Mesenchymal stem cell (in vitro differentiated cells and primary cell): ENCODE data around the gene SSPN.

Experiments used
- DNase-seq: peaks from one replicate; pipeline ENCODE4 v3.0.0-alpha.2; 2013
- H2AFZ ChIP-seq: one replicate; pipeline ENCODE4 v1.6.1; 2013; ENCODE audit warnings: low read depth, mild to moderate bottlenecking, control low read depth, inconsistent platforms, low read length, moderate library complexity
- H2AK5ac ChIP-seq: 2 replicates; pipeline ENCODE4 v1.6.1; 2013; ENCODE audit warnings: low read length, moderate library complexity, mild to moderate bottlenecking, inconsistent platforms; ENCODE audit not compliant: severe bottlenecking
- H2BK120ac ChIP-seq: one replicate; pipeline ENCODE4 v1.6.1; 2013; ENCODE audit warnings: low read depth, mild to moderate bottlenecking, inconsistent platforms, low read length, moderate library complexity
- H2BK12ac ChIP-seq, 2 experiments: one replicate each; pipeline ENCODE4 v1.6.1; 2013; ENCODE audit warnings: inconsistent platforms in 2 of 2, low read length in 2 of 2, mild to moderate bottlenecking in 2 of 2, moderate library complexity in 2 of 2, control low read depth in 1 of 2
- H2BK15ac ChIP-seq: one replicate; pipeline ENCODE4 v1.6.1; 2013; ENCODE audit warnings: mild to moderate bottlenecking, low read depth, inconsistent platforms; ENCODE audit not compliant: poor library complexity, severe bottlenecking
- H2BK5ac ChIP-seq: 2 replicates; pipeline ENCODE4 v1.6.1; 2013; ENCODE audit warnings: low read depth, mild to moderate bottlenecking, low read length, control low read depth, inconsistent platforms; ENCODE audit not compliant: poor library complexity, severe bottlenecking
- H3K14ac ChIP-seq, 2 experiments: one replicate each; pipeline ENCODE4 v1.6.1; 2013; ENCODE audit warnings: inconsistent platforms in 2 of 2, low read length in 2 of 2, control low read depth in 1 of 2, mild to moderate bottlenecking in 1 of 2, moderate library complexity in 1 of 2
- H3K18ac ChIP-seq, 2 experiments: one replicate each; pipeline ENCODE4 v1.6.1; 2013; ENCODE audit warnings: inconsistent platforms in 2 of 2, low read length in 2 of 2, control low read depth in 1 of 2, low read depth in 1 of 2, mild to moderate bottlenecking in 1 of 2
- H3K23ac ChIP-seq, 2 experiments: one replicate each; pipeline ENCODE4 v1.6.1; 2013; ENCODE audit warnings: inconsistent platforms in 2 of 2, low read length in 2 of 2, mild to moderate bottlenecking in 2 of 2, moderate library complexity in 2 of 2, control low read depth in 1 of 2
- H3K27ac ChIP-seq: 2 replicates; pipeline ENCODE4 v1.5.1; 2013; ENCODE audit warnings: mild to moderate bottlenecking, moderate library complexity, low read length, control low read depth, inconsistent platforms; ENCODE audit not compliant: poor library complexity, severe bottlenecking
- H3K27me3 ChIP-seq, 2 experiments: 2 replicates each; pipeline versions ENCODE4 v1.6.1 to v1.7.0; 2013; ENCODE audit warnings: low read length in 2 of 2, mild to moderate bottlenecking in 2 of 2, moderate library complexity in 2 of 2, control low read depth in 1 of 2, inconsistent platforms in 1 of 2; ENCODE audit not compliant: control insufficient read depth in 1 of 2, insufficient read depth in 1 of 2
- H3K36me3 ChIP-seq, 2 experiments: 2 replicates each; pipeline versions ENCODE4 v1.6.1 to v1.7.0; 2013; ENCODE audit warnings: low read length in 2 of 2, control low read depth in 1 of 2, inconsistent platforms in 1 of 2, low read depth in 1 of 2, mild to moderate bottlenecking in 1 of 2; ENCODE audit not compliant: insufficient read depth in 2 of 2, control insufficient read depth in 1 of 2
- H3K4ac ChIP-seq, 2 experiments: one replicate each; pipeline ENCODE4 v1.6.1; 2013; ENCODE audit warnings: inconsistent platforms in 2 of 2, low read length in 2 of 2, mild to moderate bottlenecking in 2 of 2, moderate library complexity in 2 of 2, control low read depth in 1 of 2, low read depth in 1 of 2
- H3K4me1 ChIP-seq: 2 replicates; pipeline ENCODE4 v1.6.1; 2013; ENCODE audit warnings: low read depth, low read length, control low read depth; ENCODE audit not compliant: control insufficient read depth, insufficient read depth
- H3K4me2 ChIP-seq: 2 replicates; pipeline ENCODE4 v1.6.1; 2013; ENCODE audit warnings: low read length, mild to moderate bottlenecking, inconsistent platforms; ENCODE audit not compliant: poor library complexity, severe bottlenecking
- H3K4me3 ChIP-seq, 2 experiments: 2 replicates each; pipeline versions ENCODE4 v1.5.1 to v1.7.0; 2013; ENCODE audit warnings: low read length in 2 of 2, mild to moderate bottlenecking in 2 of 2, control low read depth in 1 of 2, low read depth in 1 of 2; ENCODE audit not compliant: insufficient read depth in 1 of 2
- H3K79me1 ChIP-seq: replicated peaks from 2 replicates; pipeline ENCODE4 v1.6.1; 2013; ENCODE audit warnings: mild to moderate bottlenecking, control low read depth, low read length, inconsistent platforms; ENCODE audit not compliant: poor library complexity, severe bottlenecking
- H3K9ac ChIP-seq: 2 replicates; pipeline ENCODE4 v1.7.0; 2013; ENCODE audit warnings: mild to moderate bottlenecking, low read length, moderate library complexity
- H3K9me3 ChIP-seq: 2 replicates; pipeline ENCODE4 v1.7.0; 2013; ENCODE audit warnings: mild to moderate bottlenecking, low read length; ENCODE audit not compliant: control insufficient read depth
- H4K8ac ChIP-seq: one replicate; pipeline ENCODE4 v1.6.1; 2013; ENCODE audit warnings: inconsistent platforms, mild to moderate bottlenecking, low read length, moderate library complexity
- H4K91ac ChIP-seq: one replicate; pipeline ENCODE4 v1.6.1; 2013; ENCODE audit warnings: mild to moderate bottlenecking, low read length, inconsistent platforms
- WGBS: methylation state at CpG from one replicate; pipeline ENCODE4 v1.1.7; 2013; ENCODE audit warnings: mixed read lengths; 5-methylcytosine and 5-hydroxymethylcytosine counted together

SSPN gene

GRCh38 chr12:26193539-26193938 is 1.8 kb upstream of the SSPN start:
- Histone ChIP-seq H2BK5ac (no peak overlapping the region), H3K36me3 (no peaks in the 10 kb centered on the region), H2BK120ac (no peak overlapping the region), H3K4me3 (no peak overlapping the region), H4K91ac (no peak overlapping the region), H3K9me3 (no peaks in the 10 kb centered on the region), H3K9ac (no peak overlapping the region), H2BK12ac (no peak overlapping the region), H2AFZ (no peak overlapping the region), H3K14ac (no peak overlapping the region), H4K8ac (no peak overlapping the region), H3K4ac (no peak overlapping the region), H3K27ac (no peak overlapping the region), H3K23ac (no peak overlapping the region), H3K4me2 (no peak overlapping the region), H2BK15ac (no peak overlapping the region), H3K79me1 (no peaks in the 10 kb centered on the region), H3K27me3 (no peaks in the 10 kb centered on the region), H2AK5ac (no peak overlapping the region), H3K18ac (no peak overlapping the region), H3K4me1 (peaks cover 1% of the 10 kb centered on the region)
- WGBS = 80% methylated on average over 1 of the region's 1 CpG
- DNase-seq = no peak

DNA sequence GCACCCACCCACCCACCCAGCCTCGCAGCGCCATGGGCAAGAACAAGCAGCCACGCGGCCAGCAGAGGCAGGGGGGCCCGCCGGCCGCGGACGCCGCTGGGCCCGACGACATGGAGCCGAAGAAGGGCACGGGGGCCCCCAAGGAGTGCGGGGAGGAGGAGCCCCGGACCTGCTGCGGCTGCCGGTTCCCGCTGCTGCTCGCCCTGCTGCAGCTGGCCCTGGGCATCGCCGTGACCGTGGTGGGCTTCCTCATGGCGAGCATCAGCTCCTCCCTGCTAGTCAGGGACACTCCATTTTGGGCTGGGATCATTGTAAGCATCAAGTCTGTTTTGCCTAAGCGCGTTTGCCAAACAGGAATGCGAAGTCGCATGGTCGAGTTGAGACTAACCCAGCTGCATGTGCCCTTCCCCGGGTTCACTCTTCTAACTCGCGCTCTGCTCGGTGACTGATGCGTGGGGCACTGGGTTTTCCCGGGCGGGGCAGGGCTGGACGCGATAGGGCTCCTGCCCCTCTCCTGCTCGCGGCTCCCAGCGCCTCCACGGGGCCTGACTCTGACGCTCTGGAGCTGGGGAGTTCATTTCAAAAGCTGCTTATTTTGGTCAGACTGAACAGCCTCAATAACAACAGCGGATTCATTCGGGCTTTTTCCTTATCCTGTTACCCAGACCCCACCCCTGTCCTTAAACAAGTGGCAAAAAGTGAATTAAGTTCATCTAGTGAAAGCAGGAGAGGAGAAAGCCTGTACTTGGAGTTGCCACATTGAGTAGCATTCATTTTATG is 458 bp downstream of the SSPN start:
- Histone ChIP-seq H3K4me3 (peak overlapping the region; percentile 73 to 83), H3K18ac (peak overlapping the region; percentile 89 to 94), H2BK12ac (peak overlapping the region in 1 of 2 experiments; percentile 89), H3K14ac (peak overlapping the region in 1 of 2 experiments; percentile 77), H3K4ac (peak overlapping the region; percentile 66 to 87), H3K4me2 (peak overlapping the region; percentile 29), H2AK5ac (no peak overlapping the region), H3K27ac (peak overlapping the region; percentile 6), H3K79me1 (no peaks in the 10 kb centered on the region), H2BK5ac (no peak overlapping the region), H3K9me3 (no peaks in the 10 kb centered on the region), H3K23ac (no peak overlapping the region), H2BK120ac (peak overlapping the region; percentile 37), H4K8ac (peak overlapping the region; percentile 94), H3K27me3 (no peaks in the 10 kb centered on the region), H3K4me1 (peaks cover 3% of the 10 kb centered on the region), H3K36me3 (no peaks in the 10 kb centered on the region), H2BK15ac (peak overlapping the region; percentile 77), H2AFZ (peak overlapping the region; percentile 93), H4K91ac (peak overlapping the region; percentile 85), H3K9ac (peak overlapping the region; percentile 88)
- DNase-seq = peak; percentile 60
- WGBS = under 1% methylated on average over 42 of the region's 45 CpGs

GRCh38 chr12:26196421-26196716 is 996 bp downstream of the SSPN start:
- no peak overlapping the region for H3K4ac ChIP-seq
- peak overlapping the region in 1 of 2 experiments; percentile 15 for H3K18ac ChIP-seq
- no peaks in the 10 kb centered on the region for H3K79me1 ChIP-seq
- peaks cover 3% of the 10 kb centered on the region for H3K4me1 ChIP-seq
- H4K8ac ChIP-seq = no peak overlapping the region
- no peak overlapping the region for H2BK120ac ChIP-seq
- peak overlapping the region; percentile 88 for H3K9ac ChIP-seq
- peak overlapping the region; percentile 6 for H3K27ac ChIP-seq
- no peaks in the 10 kb centered on the region for H3K27me3 ChIP-seq
- no peaks in the 10 kb centered on the region for H3K9me3 ChIP-seq
- H4K91ac ChIP-seq = no peak overlapping the region
- no peak overlapping the region for H3K23ac ChIP-seq
- no peak overlapping the region for H2BK15ac ChIP-seq
- no peak overlapping the region for H2BK5ac ChIP-seq
- H3K14ac ChIP-seq = no peak overlapping the region
- peak overlapping the region; percentile 29 for H3K4me2 ChIP-seq
- H2AK5ac ChIP-seq = no peak overlapping the region
- no peak overlapping the region for H2AFZ ChIP-seq
- no peaks in the 10 kb centered on the region for H3K36me3 ChIP-seq
- DNase-seq = no peak
- peak overlapping the region in 1 of 2 experiments; percentile 83 for H3K4me3 ChIP-seq
- no peak overlapping the region for H2BK12ac ChIP-seq
- WGBS = 84% methylated on average over 5 of the region's 5 CpGs

DNA sequence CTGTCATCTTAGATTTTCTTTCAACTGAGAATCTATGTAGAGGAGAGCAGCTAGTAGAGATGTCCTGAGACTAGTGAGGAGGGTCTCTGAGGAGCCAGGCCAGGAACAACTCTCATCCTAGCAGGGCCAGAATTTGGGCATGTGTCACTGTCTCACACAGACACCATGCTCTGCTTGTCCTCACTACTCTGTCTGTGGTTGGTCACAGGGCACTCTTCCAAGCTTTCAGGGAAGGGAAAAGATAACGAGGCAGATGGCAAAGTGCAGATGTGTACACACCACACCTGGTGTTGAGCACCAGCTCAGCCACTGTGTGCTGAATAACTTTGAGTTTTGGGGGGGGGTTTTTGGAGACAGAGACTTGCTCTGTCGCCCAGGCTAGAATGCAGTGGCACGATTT is 2.5 kb downstream of the SSPN start:
- no peak overlapping the region for H3K4ac ChIP-seq
- H3K18ac ChIP-seq = no peak overlapping the region
- no peak overlapping the region for H3K23ac ChIP-seq
- WGBS = 91% methylated on average over 3 of the region's 3 CpGs
- H3K9ac ChIP-seq = no peak overlapping the region
- H3K9me3 ChIP-seq = no peaks in the 10 kb centered on the region
- no peak overlapping the region for H2BK15ac ChIP-seq
- no peak overlapping the region for H3K4me3 ChIP-seq
- H2BK12ac ChIP-seq = no peak overlapping the region
- H2AK5ac ChIP-seq = no peak overlapping the region
- DNase-seq = no peak
- no peak overlapping the region for H3K4me2 ChIP-seq
- H2BK120ac ChIP-seq = no peak overlapping the region
- no peak overlapping the region for H2AFZ ChIP-seq
- H4K8ac ChIP-seq = no peak overlapping the region
- no peaks in the 10 kb centered on the region for H3K36me3 ChIP-seq
- H4K91ac ChIP-seq = no peak overlapping the region
- no peaks in the 10 kb centered on the region for H3K27me3 ChIP-seq
- no peak overlapping the region for H2BK5ac ChIP-seq
- no peaks in the 10 kb centered on the region for H3K79me1 ChIP-seq
- no peak overlapping the region for H3K27ac ChIP-seq
- peaks cover 3% of the 10 kb centered on the region for H3K4me1 ChIP-seq
- H3K14ac ChIP-seq = no peak overlapping the region
